Suprapubic skin (tissue), 4 donors: ENCODE data around the gene SIGLEC15.

Experiments used
- EP300 ChIP-seq: sonication (generic); formaldehyde crosslinking; IDR thresholded peaks from one replicate; pipeline ENCODE4 v1.6.1; 2017; ENCODE audit warnings: antibody characterized with exemption
- POLR2A ChIP-seq, 2 donors: fragments of 450-650 bp; IDR thresholded peaks; one replicate each; pipeline ENCODE4 v1.6.1; 2017; ENCODE audit warnings: antibody characterized with exemption in 2 of 2, mild to moderate bottlenecking in 2 of 2, moderate library complexity in 2 of 2
- POLR2AphosphoS5 ChIP-seq, 3 donors: sonication (generic); formaldehyde crosslinking; IDR thresholded peaks; one replicate each; pipeline ENCODE4 v1.6.1; 2017; ENCODE audit warnings: antibody characterized with exemption in 3 of 3
- TF ChIP-seq, protein P1 (sequence below), 2 donors: fragments of 200-600 bp in 1 of 2; fragments of 450-650 bp in 1 of 2; sonication (generic) in 1 of 2; IDR thresholded peaks; one replicate each; pipeline ENCODE4 v1.5.1; 2016 to 2019; ENCODE audit warnings: antibody characterized with exemption in 2 of 2, mild to moderate bottlenecking in 1 of 2, moderate library complexity in 1 of 2

DNA sequence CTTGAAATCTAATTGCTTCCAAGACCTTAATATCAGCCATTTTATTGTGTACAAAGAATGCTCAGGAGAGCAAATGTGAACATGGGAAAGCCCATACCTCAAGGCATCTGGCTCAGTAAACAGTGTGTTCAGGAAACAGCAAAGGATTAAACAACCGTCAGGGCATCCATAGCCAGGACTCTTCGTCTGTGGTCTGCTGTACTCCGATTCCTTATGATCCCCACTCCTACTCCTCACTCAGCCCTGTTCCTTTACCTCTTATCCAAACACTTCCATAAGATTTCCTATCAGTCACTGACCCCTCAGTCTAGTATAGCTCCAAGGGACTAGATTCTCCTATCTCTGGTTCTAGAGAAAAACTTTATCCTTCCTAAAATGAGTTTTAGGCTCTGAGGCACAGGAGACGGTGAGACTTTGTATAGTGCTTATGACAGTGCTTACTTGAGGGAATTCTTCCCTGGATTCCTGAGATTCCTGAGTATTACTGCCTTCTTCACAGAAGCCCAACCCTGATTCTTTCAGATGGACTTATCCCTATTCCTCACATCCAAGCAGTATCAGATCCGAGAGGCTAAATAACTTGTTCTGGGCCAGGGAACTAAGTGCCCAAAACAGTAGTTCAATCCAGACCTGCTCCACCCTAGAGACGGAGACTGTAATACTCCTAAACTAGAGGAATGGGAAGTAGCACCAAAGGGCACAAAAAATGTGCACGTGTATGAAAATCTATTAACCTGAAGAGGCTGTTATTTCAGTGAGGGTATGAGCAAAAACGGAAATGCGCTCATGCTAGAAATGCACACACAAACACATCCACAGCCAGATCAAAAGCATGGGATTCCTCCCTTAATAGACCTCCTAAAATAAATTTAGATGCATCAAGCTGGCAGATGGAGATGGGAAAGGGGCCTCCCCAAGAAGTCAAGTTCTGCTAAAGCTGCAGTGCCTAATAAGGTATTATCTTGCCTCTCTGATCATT, 42.1 kb upstream of the SIGLEC15 start:
- no peak for TF ChIP-seq POLR2A (IDR thresholded peaks at IDR 0.05)
- TF ChIP-seq, protein P1, sequence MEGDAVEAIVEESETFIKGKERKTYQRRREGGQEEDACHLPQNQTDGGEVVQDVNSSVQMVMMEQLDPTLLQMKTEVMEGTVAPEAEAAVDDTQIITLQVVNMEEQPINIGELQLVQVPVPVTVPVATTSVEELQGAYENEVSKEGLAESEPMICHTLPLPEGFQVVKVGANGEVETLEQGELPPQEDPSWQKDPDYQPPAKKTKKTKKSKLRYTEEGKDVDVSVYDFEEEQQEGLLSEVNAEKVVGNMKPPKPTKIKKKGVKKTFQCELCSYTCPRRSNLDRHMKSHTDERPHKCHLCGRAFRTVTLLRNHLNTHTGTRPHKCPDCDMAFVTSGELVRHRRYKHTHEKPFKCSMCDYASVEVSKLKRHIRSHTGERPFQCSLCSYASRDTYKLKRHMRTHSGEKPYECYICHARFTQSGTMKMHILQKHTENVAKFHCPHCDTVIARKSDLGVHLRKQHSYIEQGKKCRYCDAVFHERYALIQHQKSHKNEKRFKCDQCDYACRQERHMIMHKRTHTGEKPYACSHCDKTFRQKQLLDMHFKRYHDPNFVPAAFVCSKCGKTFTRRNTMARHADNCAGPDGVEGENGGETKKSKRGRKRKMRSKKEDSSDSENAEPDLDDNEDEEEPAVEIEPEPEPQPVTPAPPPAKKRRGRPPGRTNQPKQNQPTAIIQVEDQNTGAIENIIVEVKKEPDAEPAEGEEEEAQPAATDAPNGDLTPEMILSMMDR (IDR thresholded peaks at IDR 0.05), result no peak
- no peak for TF ChIP-seq EP300
- no peak for TF ChIP-seq POLR2AphosphoS5 (IDR thresholded peaks at IDR 0.05)
